Measurements from ENCODE around the gene LTBP2. TPM values are rescaled to one million over a fixed set of nuclear protein-coding genes. Genes with fewer than 3 reads are reported as not detected.
A peak's percentile ranks its signal among the peaks of the same experiment; 100 is the strongest.

Gene LTBP2
- total RNA-seq, 1 donor from 2014 or later, result 93.0 TPM

DNA sequence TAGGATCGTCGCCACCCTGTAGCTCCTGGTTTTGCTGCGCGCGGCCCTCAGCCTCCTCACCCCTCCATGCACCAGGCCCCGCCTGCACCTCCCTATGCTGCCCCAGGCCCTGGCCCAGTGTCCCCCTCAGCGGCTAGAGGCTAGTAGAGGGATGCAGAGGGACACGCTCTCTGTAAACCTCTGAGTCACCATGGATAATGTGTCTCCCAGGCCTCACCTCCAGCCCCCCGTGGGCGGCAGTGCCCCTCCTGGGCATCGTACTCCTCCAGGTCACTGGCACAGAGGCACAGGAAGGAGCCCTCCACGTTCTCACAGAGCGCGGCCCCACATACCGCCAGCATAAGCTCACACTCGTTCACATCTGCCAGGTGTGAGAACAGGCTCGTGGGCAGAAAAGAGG is 106.2 kb downstream of the LTBP2 start:
- intact Hi-C loops (cut with DNase I), result no loop called here
- DNase-seq (ENCODE audit: low spot score) (no peak), ATAC-seq (no peak)

DNA sequence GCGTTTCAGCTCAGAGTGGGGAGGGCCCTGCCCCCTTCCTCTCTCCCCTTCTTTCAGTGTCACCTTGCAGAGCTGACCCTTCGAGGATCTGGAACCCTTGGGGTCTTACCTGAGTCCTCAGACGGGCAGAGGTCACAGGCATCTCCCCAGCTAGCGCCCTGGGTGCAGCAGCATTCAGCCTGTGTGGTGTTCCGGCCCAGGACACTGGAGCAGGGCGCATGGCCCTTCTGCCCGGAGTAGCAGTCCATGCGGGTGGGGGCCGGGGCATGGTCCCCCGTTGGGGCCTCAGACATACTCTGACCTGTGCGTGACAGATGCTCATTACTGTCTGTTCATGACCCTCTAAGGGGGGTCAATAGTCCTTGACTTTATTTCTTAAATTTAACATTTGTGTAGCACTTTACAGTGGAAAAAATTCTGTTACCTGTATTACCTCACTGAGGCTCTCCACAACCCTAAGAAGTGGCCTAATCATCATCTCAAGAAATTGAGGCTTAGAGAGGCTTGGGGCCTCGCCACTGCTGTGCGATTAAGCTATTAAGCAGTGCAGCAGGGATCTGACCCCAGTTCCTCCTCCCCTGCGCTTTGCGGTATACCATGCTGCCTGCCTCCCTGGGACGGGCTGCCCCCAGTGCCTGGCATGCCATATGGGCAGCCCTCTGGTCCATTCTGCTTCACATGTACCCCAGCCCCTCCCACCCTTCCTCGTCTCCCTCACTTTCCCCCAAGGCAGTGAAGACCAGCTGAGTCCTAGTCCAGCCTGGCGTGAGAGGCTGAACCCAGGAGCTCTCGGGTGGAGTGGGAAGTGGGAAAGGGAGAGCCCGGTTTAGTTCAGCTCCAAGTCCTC is 106.9 kb downstream of the LTBP2 start:
- ATAC-seq (no peak), DNase-seq (ENCODE audit: low spot score) (no peak)
- intact Hi-C loops (cut with DNase I), result loop anchor here (5.0 kb wide), 1 partner anchor 107 kb away; the partner anchor contains the start of gene LTBP2

DNA sequence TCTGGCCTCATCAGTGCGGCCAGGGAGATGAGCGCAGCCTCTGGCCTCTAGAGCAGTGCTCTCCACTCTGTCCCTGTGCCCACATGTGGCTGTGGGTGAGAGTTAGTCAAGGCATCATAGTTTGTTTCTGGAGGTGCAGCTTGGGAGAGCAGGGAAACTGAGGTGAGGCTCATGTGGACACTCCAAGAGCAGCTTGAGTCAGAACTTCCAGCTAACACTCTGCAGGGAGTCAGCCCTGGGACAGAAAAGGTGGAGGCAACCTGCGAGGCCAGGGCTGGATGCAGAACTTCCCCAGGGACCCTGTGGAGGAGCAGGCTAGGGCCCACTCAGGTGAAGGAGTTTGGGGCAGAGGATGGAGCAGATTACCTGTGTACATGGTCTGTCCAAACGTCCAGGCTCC is 107.6 kb downstream of the LTBP2 start:
- DNase-seq (ENCODE audit: low spot score), result no peak
- intact Hi-C loops (cut with DNase I), result loop anchor here (5.0 kb wide), 1 partner anchor 108 kb away; the partner anchor contains the start of gene LTBP2
- ATAC-seq, result no peak

DNA sequence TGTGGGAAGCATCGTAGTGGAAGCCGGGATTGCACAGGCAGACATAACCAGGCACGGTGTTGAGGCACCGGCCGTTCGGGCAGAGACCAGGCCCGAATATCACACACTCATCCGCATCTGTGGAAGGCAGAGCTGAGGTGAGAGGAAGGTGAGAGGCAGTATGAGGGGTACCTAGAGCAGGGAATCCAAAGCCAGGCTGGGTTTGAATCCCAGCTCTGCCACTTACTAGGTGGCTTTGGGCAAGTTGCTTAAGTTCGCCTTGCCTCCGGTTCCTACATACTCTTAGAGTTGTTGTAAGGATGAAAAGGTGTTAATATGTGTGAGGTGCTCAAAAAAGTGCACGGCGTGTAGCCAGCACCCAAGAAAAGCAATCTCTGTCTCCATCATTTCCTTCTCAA is 108.1 kb downstream of the LTBP2 start:
- DNase-seq (ENCODE audit: low spot score), result no peak
- ATAC-seq, result no peak
- intact Hi-C loops (cut with DNase I), result loop anchor here (5.0 kb wide), 1 partner anchor 108 kb away; the partner anchor contains the start of gene LTBP2

DNA sequence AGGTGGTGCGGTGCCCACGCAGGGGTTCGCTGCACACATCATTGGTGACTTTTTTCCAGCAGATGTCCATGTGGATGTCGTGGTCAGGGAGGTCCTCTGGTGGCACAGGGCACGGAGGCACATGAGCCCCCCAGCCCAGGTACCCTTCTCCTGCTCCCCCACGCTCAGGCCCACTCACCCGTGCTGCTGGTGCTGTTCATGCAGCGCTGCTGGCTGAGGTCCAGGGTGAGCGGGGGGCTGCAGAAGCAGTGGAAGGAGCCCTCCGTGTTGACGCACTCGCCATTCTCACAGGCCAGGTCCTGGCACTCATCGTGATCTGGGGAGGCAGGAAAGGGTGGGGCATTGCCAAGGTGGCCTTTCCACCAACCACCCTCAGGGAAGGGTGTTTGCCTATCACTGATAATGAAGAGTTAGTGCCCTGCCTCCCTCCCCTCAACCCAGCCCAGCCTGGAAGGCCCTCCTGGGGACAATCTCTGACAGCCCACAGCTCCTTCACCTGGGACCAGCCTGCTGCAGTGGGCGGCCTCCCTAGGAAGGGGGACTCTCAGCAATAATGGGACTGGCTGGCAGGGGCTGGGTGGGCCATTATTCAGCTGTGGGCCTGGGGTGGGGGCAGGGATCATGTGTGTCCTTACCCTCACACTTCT is 108.6 kb downstream of the LTBP2 start:
- DNase-seq (ENCODE audit: low spot score) (no peak), ATAC-seq (no peak)
- intact Hi-C loops (cut with DNase I), result loop anchor here (5.0 kb wide), 1 partner anchor 109 kb away; the partner anchor contains the start of gene LTBP2

DNA sequence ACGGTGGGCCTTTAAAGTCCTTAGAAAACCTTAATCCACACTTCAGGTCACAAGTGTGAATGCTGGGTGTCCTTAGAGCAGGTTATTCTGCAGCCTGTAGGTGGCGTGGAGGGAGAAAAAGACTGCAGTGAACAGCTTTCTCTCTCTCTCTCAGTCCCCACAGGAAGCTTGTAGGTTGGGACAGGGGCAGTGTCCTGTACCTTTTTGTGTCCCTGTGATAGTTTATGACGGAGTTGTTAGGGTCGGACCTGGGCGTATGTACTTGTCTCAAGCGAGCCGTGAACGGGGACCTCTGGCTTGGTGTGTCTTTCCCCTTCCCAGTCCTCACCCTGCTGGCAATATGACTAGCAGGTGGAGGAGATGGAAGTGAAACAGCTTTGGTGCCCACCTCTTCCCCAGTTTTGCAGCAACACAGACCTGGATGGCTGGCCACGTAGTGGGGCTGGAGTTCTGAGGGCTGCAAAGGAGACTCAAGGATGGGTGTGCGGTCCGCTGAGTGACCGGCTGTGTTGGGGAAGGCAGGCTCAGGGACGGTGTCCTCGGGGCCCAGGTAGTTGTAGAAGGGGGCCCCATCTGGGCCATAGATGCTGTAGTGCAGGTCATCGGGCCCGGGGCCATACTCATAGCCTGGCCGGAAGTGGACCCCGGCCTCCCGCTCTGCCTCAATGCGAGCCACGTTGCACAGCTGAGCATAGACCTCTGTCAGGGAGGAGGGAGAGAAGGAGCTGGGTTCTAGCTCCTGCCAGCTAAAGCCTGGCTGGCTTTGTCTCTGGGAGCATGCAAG is 109.6 kb downstream of the LTBP2 start:
- DNase-seq (ENCODE audit: low spot score), result no peak
- intact Hi-C loops (cut with DNase I), result loop anchor here (5.0 kb wide), 1 partner anchor 110 kb away; the partner anchor contains the start of gene LTBP2
- ATAC-seq, result peak; percentile 56

DNA sequence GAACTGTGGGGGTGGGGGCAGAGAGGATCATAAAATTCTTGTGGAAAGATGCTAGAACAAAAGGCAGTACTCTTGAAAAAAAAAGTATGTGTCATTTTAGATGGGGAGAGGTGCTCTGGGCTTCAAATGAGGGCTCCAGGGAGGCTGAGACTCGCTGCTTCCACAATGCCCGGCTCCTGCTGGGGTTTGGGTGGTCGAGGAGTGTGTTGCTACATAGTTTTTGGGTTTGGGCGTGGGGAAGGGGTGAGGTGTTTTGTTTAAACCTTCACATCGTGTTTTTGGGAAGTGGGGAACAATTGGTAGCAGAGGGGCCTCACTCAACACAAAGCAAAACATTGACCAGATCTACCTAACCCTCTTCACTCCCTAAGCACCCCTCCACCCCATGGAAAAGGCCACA is 110.3 kb downstream of the LTBP2 start:
- intact Hi-C loops (cut with DNase I), result loop anchor here (5.0 kb wide), 1 partner anchor 111 kb away; the partner anchor contains the start of gene LTBP2
- ATAC-seq, result no peak
- no peak for DNase-seq (ENCODE audit: low spot score)

DNA sequence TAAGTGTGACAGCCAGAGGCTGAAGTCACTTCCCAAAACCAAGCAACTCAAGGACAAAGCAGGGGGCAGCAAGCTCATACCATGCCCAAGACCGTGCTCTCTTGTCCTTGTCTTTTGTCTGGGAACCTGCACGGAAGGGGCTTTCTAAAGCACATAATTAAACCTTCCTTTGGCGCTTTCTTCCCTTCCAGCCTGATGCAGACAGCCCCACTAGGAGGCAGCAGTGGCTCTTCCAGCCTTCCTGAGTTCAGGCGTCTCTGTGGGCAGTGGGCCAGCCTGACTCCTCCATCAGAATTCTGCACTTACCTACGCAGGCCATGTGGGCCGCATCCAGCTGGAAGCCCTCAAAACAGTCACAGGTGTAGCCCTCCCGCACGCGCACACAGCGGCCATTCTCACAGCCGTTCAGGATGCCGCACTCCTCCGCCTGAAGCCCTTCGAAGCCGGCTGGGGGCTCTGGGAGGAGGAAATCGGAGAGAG is 110.9 kb downstream of the LTBP2 start:
- ATAC-seq (peak; percentile 81), DNase-seq (ENCODE audit: low spot score) (peak; percentile 89)
- intact Hi-C loops (cut with DNase I), result loop anchor here (5.0 kb wide), 1 partner anchor 111 kb away; the partner anchor contains the start of gene LTBP2

DNA sequence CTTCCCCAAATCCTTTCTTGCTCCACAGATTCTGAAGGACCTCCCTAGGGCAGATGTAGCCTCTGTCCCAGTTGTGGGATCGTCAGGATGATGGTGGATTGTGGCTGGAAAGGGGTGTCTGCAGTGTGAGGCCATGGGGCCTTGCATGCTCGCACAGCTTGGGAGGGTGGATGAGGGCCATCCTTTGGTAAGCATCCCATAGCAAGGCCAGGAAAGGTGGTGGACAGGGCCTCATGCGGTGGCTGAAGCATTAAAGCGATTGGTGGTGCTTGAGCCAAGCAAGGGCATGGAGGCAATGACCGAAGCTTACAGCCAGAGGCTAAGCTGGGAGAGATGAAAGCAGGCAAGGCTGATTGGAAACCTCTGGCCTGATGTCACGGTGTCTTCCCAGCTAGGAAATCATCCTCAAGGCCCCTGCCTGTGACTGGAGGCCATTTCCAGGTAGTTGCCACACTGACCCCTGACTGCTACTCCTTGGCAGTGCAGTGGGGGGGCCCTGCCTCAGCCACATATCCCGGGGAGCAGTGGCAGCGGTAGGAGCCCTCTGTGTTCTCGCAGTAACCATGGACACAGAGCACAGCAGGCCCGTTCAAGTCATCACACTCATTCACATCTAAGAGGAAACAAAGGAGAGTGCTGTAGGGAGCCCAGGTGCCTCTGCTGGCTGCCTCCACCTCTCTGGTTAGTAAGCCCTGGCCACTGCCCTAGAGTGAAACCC is 111.5 kb downstream of the LTBP2 start:
- DNase-seq (ENCODE audit: low spot score) (no peak), ATAC-seq (no peak)
- intact Hi-C loops (cut with DNase I), result loop anchor here (5.0 kb wide), 1 partner anchor 112 kb away; the partner anchor contains the start of gene LTBP2

DNA sequence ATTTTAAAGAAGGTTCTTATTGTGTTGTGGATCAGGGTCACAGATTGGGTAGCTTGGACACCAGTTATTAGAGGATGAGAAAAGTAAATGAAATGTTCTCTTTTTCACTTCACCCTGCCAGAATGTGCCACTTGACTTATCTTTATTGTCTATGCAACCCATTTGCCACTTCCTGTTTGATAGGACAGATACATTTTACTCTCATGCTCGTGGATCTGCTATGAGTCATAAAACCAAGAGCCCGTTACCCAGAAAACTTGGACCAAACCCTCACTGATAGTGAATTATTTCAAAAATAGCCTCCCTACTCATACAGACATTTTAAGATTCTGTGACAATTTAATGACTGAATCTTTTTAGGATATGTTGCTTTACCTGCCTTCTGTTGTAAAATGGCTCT is 116.7 kb downstream of the LTBP2 start:
- no peak for DNase-seq (ENCODE audit: low spot score)
- ATAC-seq, result no peak
- intact Hi-C loops (cut with DNase I), result no loop called here

DNA sequence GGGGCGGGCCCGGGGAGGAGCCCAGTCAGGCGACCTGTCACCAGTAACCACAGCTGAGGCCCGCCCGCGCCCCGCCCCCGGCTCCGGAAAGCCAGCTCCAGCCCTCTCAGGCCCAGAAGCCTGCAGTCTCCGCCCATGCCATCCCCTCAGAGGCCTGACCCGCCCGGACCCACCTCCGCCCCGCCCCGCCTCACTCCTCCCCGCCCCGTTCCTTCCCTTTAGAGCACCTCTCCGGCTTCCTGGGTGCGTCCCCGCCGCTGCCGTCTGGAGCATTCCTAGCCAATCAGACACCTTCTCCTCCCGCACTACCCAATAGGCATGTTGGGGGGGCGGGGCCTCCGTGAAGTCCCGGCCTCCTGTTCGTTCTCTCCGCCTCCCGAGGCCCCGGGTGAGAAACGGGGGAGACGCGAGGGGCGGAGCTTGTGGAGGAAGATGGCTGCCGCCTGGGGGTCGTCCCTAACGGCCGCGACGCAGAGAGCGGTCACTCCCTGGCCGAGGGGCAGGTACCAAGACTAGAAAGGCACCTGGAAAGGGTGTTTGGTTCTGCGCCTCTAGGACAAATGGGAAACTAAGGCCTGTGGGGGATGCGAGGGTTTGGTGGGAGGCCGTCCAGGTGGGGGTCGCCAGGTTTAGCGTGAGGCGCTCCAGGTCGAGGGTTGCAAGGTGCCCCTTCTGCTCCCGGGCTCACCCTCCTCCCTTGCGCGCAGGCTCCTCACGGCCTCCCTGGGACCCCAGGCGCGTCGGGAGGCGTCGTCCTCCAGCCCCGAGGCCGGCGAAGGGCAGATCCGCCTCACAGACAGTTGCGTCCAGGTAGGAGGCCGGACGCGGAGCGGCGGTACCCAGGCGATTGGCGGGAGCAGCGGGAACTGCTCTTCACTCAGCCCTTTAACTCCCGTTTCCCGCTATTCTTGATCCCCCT is 118.4 kb downstream of the LTBP2 start, which contains the start of gene ISCA2:
Gene ISCA2 (plus strand): TSS at position 423 of the 919 bp plus-strand sequence. CDS start 10 bp downstream, at position 433.
- ATAC-seq, result peak; percentile 97
- DNase-seq (ENCODE audit: low spot score), result peak; percentile 100
- intact Hi-C loops (cut with DNase I), result no loop called here

DNA sequence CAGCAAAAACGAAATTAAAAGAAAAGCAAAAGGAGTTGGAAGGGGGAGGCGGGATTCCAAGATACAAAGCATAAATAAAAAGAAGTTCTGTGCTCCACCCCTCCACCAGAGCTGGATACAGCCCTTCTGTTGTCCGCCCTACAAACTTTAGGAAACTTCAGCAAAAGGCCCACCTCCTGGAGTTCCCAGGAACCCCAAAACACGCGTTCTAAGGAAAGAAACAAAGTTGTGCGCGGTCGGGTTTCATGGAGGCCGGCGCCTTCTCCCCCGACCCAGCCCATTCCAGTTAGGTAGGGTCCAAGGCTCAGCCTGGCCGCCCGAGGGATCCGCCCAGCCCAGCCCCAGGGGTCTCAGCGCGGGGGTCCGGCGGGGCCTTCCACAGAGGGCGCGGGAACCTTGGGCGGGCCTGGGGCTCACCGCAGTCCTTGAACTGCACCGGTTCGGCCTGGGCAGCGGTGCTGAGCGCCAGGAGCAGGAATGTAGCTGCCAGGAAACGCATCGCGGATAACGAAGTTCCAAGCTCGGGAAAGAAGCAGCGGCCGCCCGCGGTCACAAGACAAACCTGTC is 119.2 kb downstream of the LTBP2 start, which contains the start of gene NPC2:
Gene NPC2 (minus strand): TSS at position 530 of the 567 bp plus-strand sequence. CDS start 31 bp downstream, at position 499.
- intact Hi-C loops (cut with DNase I), result no loop called here
- ATAC-seq (peak; percentile 41), DNase-seq (ENCODE audit: low spot score) (no peak)

DNA sequence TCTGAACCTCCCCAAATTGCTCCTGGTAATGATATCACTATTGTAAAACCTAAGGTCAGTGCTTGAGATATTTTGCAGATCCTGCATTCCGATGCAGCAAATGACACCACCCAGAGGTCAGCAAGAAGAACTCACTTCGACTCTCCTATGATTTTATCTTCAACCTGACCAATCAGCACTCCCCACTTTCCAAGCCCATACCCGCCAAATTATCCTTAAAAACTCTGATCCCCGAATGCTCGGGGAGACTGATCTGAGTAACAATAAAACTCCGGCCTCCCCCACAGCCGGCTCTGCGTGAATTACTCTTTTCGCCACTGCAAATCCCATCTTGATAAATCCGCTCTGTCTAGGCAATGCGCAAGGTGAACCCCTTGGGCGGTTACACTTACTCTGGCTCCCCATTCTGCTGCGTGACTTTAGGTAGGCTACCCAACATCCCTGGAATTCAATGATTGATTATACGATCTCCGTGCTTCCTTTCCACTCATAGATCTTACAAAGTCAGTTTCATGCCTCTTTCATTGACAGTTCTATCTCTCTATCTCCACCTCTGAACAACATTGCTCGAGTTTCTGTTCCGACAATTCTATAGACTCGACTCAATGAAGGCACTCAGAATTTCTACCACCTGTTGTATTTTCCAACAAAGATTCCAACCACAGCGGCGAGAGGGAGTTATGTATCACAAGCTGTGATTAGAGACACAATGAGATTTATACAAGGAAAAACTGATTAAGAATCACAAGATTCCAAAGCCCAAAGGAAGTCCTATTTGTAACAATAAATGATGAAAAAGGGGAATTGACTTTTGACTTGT is 119.9 kb downstream of the LTBP2 start:
- intact Hi-C loops (cut with DNase I), result no loop called here
- ATAC-seq, result no peak
- no peak for DNase-seq (ENCODE audit: low spot score)

DNA sequence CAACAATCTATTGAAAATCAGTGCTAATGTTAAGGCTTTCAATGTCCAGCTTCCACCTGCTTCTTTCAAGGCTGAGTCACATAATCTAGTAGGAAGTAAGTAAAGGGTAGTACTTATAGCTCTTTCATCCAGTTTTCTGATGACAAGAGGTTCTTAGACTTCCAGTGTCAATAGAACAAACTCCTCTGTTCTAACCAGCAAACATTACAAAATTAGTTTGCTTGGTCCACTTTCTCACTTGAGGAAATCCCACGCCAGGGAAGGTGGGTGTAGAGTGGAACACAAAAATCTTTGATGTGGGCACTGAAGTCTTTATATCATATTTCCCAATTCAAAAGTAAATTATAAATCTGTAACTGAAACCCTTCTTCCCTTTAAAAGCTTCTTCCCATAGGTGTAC is 121.6 kb downstream of the LTBP2 start:
- ATAC-seq (no peak), DNase-seq (ENCODE audit: low spot score) (no peak)
- intact Hi-C loops (cut with DNase I), result no loop called here

DNA sequence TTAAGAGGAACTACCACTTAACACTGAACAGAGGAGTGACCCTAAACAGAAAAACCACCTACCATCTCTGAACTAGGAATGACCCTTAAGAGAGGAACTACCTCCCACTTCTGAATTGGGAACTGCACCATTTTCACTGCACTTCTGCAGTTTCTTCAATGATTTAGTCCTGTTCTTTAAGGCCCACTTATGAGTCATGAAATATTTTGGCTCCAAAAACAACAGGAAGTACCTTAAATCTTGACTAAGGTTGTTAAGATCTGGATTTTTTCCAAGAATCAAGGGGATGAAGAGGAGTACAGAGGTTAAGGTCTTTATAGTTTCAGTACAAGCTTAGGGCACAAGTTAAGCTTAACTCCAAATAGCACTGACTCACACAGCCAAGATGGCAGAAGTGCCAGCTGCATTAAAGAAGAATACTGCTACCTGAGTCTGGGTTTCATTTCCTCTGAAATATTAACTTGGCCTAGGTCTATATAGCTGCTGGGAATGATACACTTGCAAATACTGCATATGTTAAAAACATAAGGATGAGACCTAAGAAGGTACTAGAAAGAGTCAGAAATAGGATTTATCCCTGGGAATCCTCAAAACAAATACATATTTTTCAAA is 123.1 kb downstream of the LTBP2 start:
- intact Hi-C loops (cut with DNase I), result loop anchor here (10.0 kb wide), 1 partner anchor 124 kb away; no protein-coding TSS in a partner anchor
- DNase-seq (ENCODE audit: low spot score) (no peak), ATAC-seq (no peak)
